K562 (cell line): ENCODE measurements around the gene MMP15. TPM values are rescaled to one million over a fixed set of nuclear protein-coding genes. Genes with fewer than 3 reads are reported as not detected.
A peak's percentile ranks its signal among the peaks of the same experiment; 100 is the strongest.

Source experiments
- ATF7 ChIP-seq: fragments of 450-650 bp; IDR thresholded peaks from 2 replicates; pipeline ENCODE4 v1.7.1; 2014; ENCODE audit warnings: mild to moderate bottlenecking, moderate library complexity
- CBFB ChIP-seq: sonication (generic); formaldehyde crosslinking; IDR thresholded peaks from 2 replicates; pipeline ENCODE4 v1.4.0; 2020; ENCODE audit warnings: mild to moderate bottlenecking, missing genetic modification reagents
- DNMT1 ChIP-seq: fragments of 450-650 bp; IDR thresholded peaks from 2 replicates; pipeline ENCODE4 v1.6.1; 2016; ENCODE audit warnings: antibody characterized with exemption, mild to moderate bottlenecking
- EP400 ChIP-seq: fragments of 450-650 bp; IDR thresholded peaks from 2 replicates; pipeline ENCODE4 v1.6.1; 2017; ENCODE audit warnings: antibody characterized with exemption, mild to moderate bottlenecking, moderate library complexity
- HLTF ChIP-seq: fragments of 450-650 bp; IDR thresholded peaks from 2 replicates; pipeline ENCODE4 v1.6.1; 2016
- MBD1 ChIP-seq: fragments of 250-450 bp; sonication (Bioruptor Pico); IDR thresholded peaks from 2 replicates; pipeline ENCODE4 v1.8.0; 2022; ENCODE audit warnings: inconsistent platforms
- MLLT1 ChIP-seq, 2 experiments: fragments of 450-650 bp; IDR thresholded peaks; 2 replicates each; pipeline ENCODE4 v1.6.1; 2016
- NCOA2 ChIP-seq, 2 experiments: fragments of 450-650 bp; IDR thresholded peaks; 2 replicates each; pipeline ENCODE4 v1.6.1; 2018; ENCODE audit warnings: mild to moderate bottlenecking in 2 of 2, moderate library complexity in 1 of 2; ENCODE audit not compliant: partially characterized antibody in 2 of 2
- PHF8 ChIP-seq: fragments of 200-600 bp; sonication (generic); IDR thresholded peaks from 2 replicates; pipeline ENCODE4 v1.6.1; 2012; ENCODE audit warnings: mixed run types, mild to moderate bottlenecking, inconsistent platforms, low read length, moderate library complexity, borderline replicate concordance
- TAF1 ChIP-seq: IDR thresholded peaks from 2 replicates; pipeline ENCODE4 v1.6.1; 2011; ENCODE audit warnings: mild to moderate bottlenecking, low read length, moderate library complexity; ENCODE audit not compliant: insufficient read depth, control insufficient read depth, severe bottlenecking; ENCODE audit errors: extremely low read depth
- ZNF174 ChIP-seq: fragments of 250-450 bp; sonication (Bioruptor Pico); IDR thresholded peaks from 2 replicates; pipeline ENCODE4 v1.4.0; 2020; ENCODE audit warnings: mild to moderate bottlenecking
- ZNF407 ChIP-seq: fragments of 450-650 bp; IDR thresholded peaks from 2 replicates; pipeline ENCODE4 v1.6.1; 2016; ENCODE audit warnings: low read depth
- ZNF408 ChIP-seq: fragments of 250-450 bp; sonication (Bioruptor Pico); IDR thresholded peaks from 2 replicates; pipeline ENCODE4 v1.4.0; 2020; ENCODE audit warnings: low read depth, mild to moderate bottlenecking, moderate library complexity
- polyA plus RNA-seq, 8 experiments: library from polyadenylated mRNA; depleted of rRNA in 4 of 8; stranded (reverse) in 5 of 8; unstranded in 3 of 8; fragments of >200 nt; fragmentation: Nextera tagmentation in 2 of 8; fragmentation: Illumina TruSeq in 1 of 8; extraction: Ambion mirVana in 2 of 8; extraction: Trizol in 1 of 8; gene quantifications; 2 replicates each; pipeline versions ENCODE4 v1.2.1 to v1.2.3, GENCODE V29; 2011 to 2014; ENCODE audit warnings: inconsistent platforms in 1 of 8, missing spikeins in 1 of 8
- total RNA-seq, 7 experiments: library from RNA; depleted of rRNA in 6 of 7; stranded (reverse); fragments of >200 nt in 6 of 7; fragmentation: Illumina TruSeq in 2 of 7; extraction: Trizol in 2 of 7; gene quantifications; 2 replicates each; pipeline versions ENCODE4 v1.2.1 to v1.2.3, GENCODE V29; 2011 to 2021; ENCODE audit warnings: low replicate concordance in 1 of 7
- TF ChIP-seq, protein P1 (sequence below): fragments of 250-450 bp; sonication (Bioruptor Pico); IDR thresholded peaks from 2 replicates; pipeline ENCODE4 v1.4.0; 2020; ENCODE audit warnings: mild to moderate bottlenecking

The MMP15 gene
- total and polyA plus RNA-seq, 9 of the 15 experiments (the other 6 are each of a cell fraction or from before 2014, with no cell fraction given), result 0.01 to 20.4 (median 5.5) TPM

- no peak for TF ChIP-seq NCOA2 (IDR thresholded peaks at IDR 0.05; ENCODE audit: partially characterized antibody in 2 of 2)
- TF ChIP-seq CBFB (CRISPR knock-in tag), result 0 out of 2 replicates have a peak, but pooled peaks have one; percentile 59
- TF ChIP-seq MLLT1 (IDR thresholded peaks at IDR 0.05), result 0 out of 4 replicates have a peak, but pooled peaks of 1 of the 2 experiments have one; percentile 55
- TF ChIP-seq, protein P1, sequence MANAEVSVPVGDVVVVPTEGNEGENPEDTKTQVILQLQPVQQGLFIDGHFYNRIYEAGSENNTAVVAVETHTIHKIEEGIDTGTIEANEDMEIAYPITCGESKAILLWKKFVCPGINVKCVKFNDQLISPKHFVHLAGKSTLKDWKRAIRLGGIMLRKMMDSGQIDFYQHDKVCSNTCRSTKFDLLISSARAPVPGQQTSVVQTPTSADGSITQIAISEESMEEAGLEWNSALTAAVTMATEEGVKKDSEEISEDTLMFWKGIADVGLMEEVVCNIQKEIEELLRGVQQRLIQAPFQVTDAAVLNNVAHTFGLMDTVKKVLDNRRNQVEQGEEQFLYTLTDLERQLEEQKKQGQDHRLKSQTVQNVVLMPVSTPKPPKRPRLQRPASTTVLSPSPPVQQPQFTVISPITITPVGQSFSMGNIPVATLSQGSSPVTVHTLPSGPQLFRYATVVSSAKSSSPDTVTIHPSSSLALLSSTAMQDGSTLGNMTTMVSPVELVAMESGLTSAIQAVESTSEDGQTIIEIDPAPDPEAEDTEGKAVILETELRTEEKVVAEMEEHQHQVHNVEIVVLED (CRISPR knock-in tag), result no peak
- no peak for TF ChIP-seq ZNF407
- TF ChIP-seq ZNF408 (CRISPR knock-in tag), result no peak
- no peak for TF ChIP-seq DNMT1
- peak; percentile 22 for TF ChIP-seq TAF1
- TF ChIP-seq PHF8, result peak; percentile 61; the same call in 1 of the 2 replicates
- TF ChIP-seq HLTF, result no peak
- 0 out of 2 replicates have a peak, but pooled peaks have one; percentile 20 for TF ChIP-seq ATF7
- TF ChIP-seq ZNF174 (CRISPR knock-in tag), result no peak
- 0 out of 2 replicates have a peak, but pooled peaks have one; percentile 55 for TF ChIP-seq MBD1
- TF ChIP-seq EP400, result peak; percentile 22; the same call in 1 of the 2 replicates
Measured at GRCh38 chr16:57984443-57985203, 40.9 kb upstream of the MMP15 start (continued).
